Testis (tissue), 2 donors: ENCODE data around the gene SUSD2.

Experiments
- POLR2A ChIP-seq: fragments of 450-650 bp; IDR thresholded peaks from one replicate; pipeline ENCODE4 v1.6.1; 2017; ENCODE audit warnings: antibody characterized with exemption, mild to moderate bottlenecking, moderate library complexity
- TF ChIP-seq, protein P1 (sequence below), 3 experiments: fragments of 450-650 bp in 2 of 3; fragments of 200-600 bp in 1 of 3; sonication (generic) in 1 of 3; IDR thresholded peaks; one replicate each; pipeline ENCODE4 v1.5.1; 2016 to 2019; ENCODE audit warnings: antibody characterized with exemption in 3 of 3, mild to moderate bottlenecking in 2 of 3, moderate library complexity in 1 of 3

DNA sequence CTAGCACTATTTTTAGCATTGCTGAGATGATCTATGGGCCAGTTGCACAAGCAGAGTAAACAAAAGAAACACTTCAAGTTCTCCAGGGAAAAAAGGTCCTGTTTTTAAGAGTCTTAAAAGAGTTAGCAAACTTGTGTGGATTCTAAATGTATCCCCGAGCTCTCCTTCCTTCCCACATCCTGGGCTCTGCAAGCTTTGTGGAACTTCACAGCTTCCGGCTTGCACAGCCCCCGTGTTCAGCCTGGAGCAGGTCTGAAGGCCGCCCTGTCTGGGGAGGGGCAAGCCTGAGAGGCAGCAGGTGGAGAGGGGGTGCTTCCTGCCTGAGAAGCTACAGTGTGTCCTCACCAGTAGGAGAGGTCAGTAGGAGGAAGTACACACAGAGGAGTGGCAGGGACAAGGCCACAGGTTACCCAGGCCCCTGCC is 35.1 kb upstream of the SUSD2 start:
- TF ChIP-seq, protein P1, sequence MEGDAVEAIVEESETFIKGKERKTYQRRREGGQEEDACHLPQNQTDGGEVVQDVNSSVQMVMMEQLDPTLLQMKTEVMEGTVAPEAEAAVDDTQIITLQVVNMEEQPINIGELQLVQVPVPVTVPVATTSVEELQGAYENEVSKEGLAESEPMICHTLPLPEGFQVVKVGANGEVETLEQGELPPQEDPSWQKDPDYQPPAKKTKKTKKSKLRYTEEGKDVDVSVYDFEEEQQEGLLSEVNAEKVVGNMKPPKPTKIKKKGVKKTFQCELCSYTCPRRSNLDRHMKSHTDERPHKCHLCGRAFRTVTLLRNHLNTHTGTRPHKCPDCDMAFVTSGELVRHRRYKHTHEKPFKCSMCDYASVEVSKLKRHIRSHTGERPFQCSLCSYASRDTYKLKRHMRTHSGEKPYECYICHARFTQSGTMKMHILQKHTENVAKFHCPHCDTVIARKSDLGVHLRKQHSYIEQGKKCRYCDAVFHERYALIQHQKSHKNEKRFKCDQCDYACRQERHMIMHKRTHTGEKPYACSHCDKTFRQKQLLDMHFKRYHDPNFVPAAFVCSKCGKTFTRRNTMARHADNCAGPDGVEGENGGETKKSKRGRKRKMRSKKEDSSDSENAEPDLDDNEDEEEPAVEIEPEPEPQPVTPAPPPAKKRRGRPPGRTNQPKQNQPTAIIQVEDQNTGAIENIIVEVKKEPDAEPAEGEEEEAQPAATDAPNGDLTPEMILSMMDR (IDR thresholded peaks at IDR 0.05): no peak
- no peak for TF ChIP-seq POLR2A
